Caco-2 (cell line): ENCODE results near the gene POLDIP3. TPM values are rescaled to one million over a fixed set of nuclear protein-coding genes. Genes with fewer than 3 reads are reported as not detected.
"Not testable (repeated sequence)": the region's sequence is repeated elsewhere in the genome, so short reads cannot be mapped to it uniquely, and the experiment has no call there.

Experiments used
- BruUV-seq: library from RNA; stranded (reverse); fragments of 400-500 nt; replicated peaks from 2 replicates; lab custom pipeline; 2021; lab: Mats Ljungman, UMichigan
- CTCF ChIA-PET: fragments of 300-600 bp; sonication (Branson Sonifier 250); formaldehyde crosslinking; loops from one replicate; lab custom pipeline; 2022; ENCODE audit warnings: antibody characterized with exemption; lab: Charles Lee
- POLR2A ChIA-PET: fragments of 300-600 bp; sonication (Branson Sonifier 250); formaldehyde crosslinking; loops from one replicate; lab custom pipeline; 2022; ENCODE audit warnings: antibody characterized with exemption; lab: Charles Lee
- DNase-seq, 2 experiments: peaks; one replicate each; pipeline versions ENCODE4 v3.0.0 to v3.0.0-alpha.2; 2020 to 2022
- H3K27me3 ChIP-seq: replicated peaks from 2 replicates; pipeline ENCODE4 v1.6.0; 2011; ENCODE audit warnings: low read length; ENCODE audit not compliant: control insufficient read depth, insufficient read depth
- H3K36me3 ChIP-seq: 2 replicates; pipeline ENCODE4 v1.5.1; 2011; ENCODE audit warnings: low read length; ENCODE audit not compliant: control insufficient read depth, insufficient read depth
- H3K4me1 ChIP-seq: fragments of 250-450 bp; sonication (Bioruptor Pico); 2 replicates; pipeline ENCODE4 v1.5.1; 2020; ENCODE audit warnings: mild to moderate bottlenecking
- H3K4me3 ChIP-seq: 2 replicates; pipeline ENCODE4 v1.5.1; 2011; ENCODE audit warnings: low read depth, mild to moderate bottlenecking, control low read depth, low read length
- H3K9me3 ChIP-seq: fragments of 250-450 bp; sonication (Bioruptor Pico); 2 replicates; pipeline ENCODE4 v1.5.1; 2020; ENCODE audit warnings: mild to moderate bottlenecking, moderate library complexity
- H3K27ac Mint-ChIP-seq: one replicate; pipeline ENCODE4 v1.8.0; 2022; ENCODE audit warnings: mixed read lengths; ENCODE audit not compliant: unreplicated experiment
- H3K27me3 Mint-ChIP-seq: one replicate; pipeline ENCODE4 v1.8.0; 2022; ENCODE audit warnings: mixed read lengths; ENCODE audit not compliant: insufficient read depth, unreplicated experiment
- H3K36me3 Mint-ChIP-seq: one replicate; pipeline ENCODE4 v1.8.0; 2022; ENCODE audit warnings: mild to moderate bottlenecking, mixed read lengths; ENCODE audit not compliant: insufficient read depth, unreplicated experiment
- H3K4me1 Mint-ChIP-seq: one replicate; pipeline ENCODE4 v1.8.0; 2022; ENCODE audit warnings: low read depth, mixed read lengths; ENCODE audit not compliant: unreplicated experiment
- H3K4me3 Mint-ChIP-seq: one replicate; pipeline ENCODE4 v1.8.0; 2022; ENCODE audit warnings: mild to moderate bottlenecking, moderate library complexity, mixed read lengths; ENCODE audit not compliant: unreplicated experiment
- H3K9me3 Mint-ChIP-seq: one replicate; pipeline ENCODE4 v1.8.0; 2022; ENCODE audit warnings: mixed read lengths; ENCODE audit not compliant: unreplicated experiment
- intact Hi-C: fragments of 100-400 bp; cut with micrococcal nuclease; formaldehyde crosslinking; loops from one replicate; pipeline ENCODE4 v1.10.0; 2022; ENCODE audit not compliant: unreplicated experiment
- total RNA-seq: library from RNA; stranded (reverse); gene quantifications from 2 replicates; pipeline ENCODE4 v1.2.3, GENCODE V29; 2022
- TF ChIP-seq, protein P1 (sequence below), 2 experiments: fragments of 200-600 bp in 1 of 2; IDR thresholded peaks; 1 replicate in 1 of 2; 2 replicates in 1 of 2; pipeline versions ENCODE4 v1.5.1 to v1.8.0; 2011 to 2022; ENCODE audit warnings: antibody characterized with exemption in 1 of 2, control low read depth in 1 of 2, inconsistent platforms in 1 of 2, low read depth in 1 of 2, low read length in 1 of 2, mild to moderate bottlenecking in 1 of 2, moderate library complexity in 1 of 2; ENCODE audit not compliant: insufficient read depth in 1 of 2, severe bottlenecking in 1 of 2, unreplicated experiment in 1 of 2

Gene POLDIP3
- total RNA-seq, 1 experiment from 2014 or later = 70.8 TPM

GRCh38 chr22:42570580-42570979 is 44.1 kb downstream of the POLDIP3 start:
- peaks cover 55% of the 10 kb centered on the region for H3K36me3 Mint-ChIP-seq
- H3K4me3 Mint-ChIP-seq, H3K9me3 ChIP-seq, H3K27me3 Mint-ChIP-seq, CTCF ChIA-PET, H3K36me3 ChIP-seq, BruUV-seq, H3K27me3 ChIP-seq, POLR2A ChIA-PET, DNase-seq, H3K4me3 ChIP-seq, H3K27ac Mint-ChIP-seq, H3K9me3 Mint-ChIP-seq, H3K4me1 ChIP-seq, H3K4me1 Mint-ChIP-seq, intact Hi-C loops: not testable (repeated sequence)

DNA sequence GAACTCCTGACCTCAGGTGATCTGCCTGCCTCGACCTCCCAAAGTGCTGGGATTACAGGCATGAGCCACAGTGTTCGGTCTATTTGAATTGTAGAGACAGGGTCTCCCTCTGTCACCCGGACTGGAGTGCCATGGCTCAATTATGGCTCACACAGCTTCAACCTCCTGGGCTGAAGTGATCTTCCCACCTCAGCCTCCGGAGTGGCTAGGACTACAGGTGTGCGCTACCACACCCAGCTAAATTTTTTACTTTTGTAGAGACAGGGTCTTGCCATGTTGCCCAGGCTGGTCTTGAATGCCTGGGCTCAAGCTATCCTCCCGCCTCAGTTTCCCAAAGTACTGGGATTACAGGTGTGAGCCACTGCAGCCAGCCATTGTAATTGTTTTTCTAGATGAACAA is 46.7 kb downstream of the POLDIP3 start:
- peaks cover 40% of the 10 kb centered on the region for H3K36me3 Mint-ChIP-seq
- BruUV-seq, DNase-seq, H3K4me1 Mint-ChIP-seq, H3K27ac Mint-ChIP-seq, H3K27me3 Mint-ChIP-seq, H3K4me1 ChIP-seq, H3K4me3 Mint-ChIP-seq, H3K36me3 ChIP-seq, intact Hi-C loops, H3K9me3 ChIP-seq, H3K4me3 ChIP-seq, H3K27me3 ChIP-seq, H3K9me3 Mint-ChIP-seq: not testable (repeated sequence)
- ChIA-PET CTCF (interaction anchor here (1.1 kb wide), 1 partner anchor 30 kb away, joined by 10 read pairs; no protein-coding TSS in a partner anchor), POLR2A (interaction anchor here (0.6 kb wide), 1 partner anchor 53 kb away, joined by 3 read pairs; no protein-coding TSS in a partner anchor)

- Mint-ChIP-seq H3K27me3 (no peaks in the 10 kb centered on the region), H3K9me3 (no peaks in the 10 kb centered on the region), H3K27ac (no peak overlapping the region), H3K36me3 (peaks cover 28% of the 10 kb centered on the region), H3K4me3 (no peak overlapping the region), H3K4me1 (peaks cover 12% of the 10 kb centered on the region)
- no TSS peak for BruUV-seq
- TF ChIP-seq, protein P1, sequence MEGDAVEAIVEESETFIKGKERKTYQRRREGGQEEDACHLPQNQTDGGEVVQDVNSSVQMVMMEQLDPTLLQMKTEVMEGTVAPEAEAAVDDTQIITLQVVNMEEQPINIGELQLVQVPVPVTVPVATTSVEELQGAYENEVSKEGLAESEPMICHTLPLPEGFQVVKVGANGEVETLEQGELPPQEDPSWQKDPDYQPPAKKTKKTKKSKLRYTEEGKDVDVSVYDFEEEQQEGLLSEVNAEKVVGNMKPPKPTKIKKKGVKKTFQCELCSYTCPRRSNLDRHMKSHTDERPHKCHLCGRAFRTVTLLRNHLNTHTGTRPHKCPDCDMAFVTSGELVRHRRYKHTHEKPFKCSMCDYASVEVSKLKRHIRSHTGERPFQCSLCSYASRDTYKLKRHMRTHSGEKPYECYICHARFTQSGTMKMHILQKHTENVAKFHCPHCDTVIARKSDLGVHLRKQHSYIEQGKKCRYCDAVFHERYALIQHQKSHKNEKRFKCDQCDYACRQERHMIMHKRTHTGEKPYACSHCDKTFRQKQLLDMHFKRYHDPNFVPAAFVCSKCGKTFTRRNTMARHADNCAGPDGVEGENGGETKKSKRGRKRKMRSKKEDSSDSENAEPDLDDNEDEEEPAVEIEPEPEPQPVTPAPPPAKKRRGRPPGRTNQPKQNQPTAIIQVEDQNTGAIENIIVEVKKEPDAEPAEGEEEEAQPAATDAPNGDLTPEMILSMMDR (IDR thresholded peaks at IDR 0.05; ENCODE audit: insufficient read depth in 1 of 2, low read depth in 1 of 2, low read length in 1 of 2, severe bottlenecking in 1 of 2, unreplicated experiment in 1 of 2) = no peak
- Histone ChIP-seq H3K27me3 (no peaks in the 10 kb centered on the region), H3K4me1 (peaks cover 14% of the 10 kb centered on the region; the same call in 1 of the 2 replicates), H3K4me3 (no peak overlapping the region), H3K36me3 (no peaks in the 10 kb centered on the region), H3K9me3 (no peaks in the 10 kb centered on the region)
- intact Hi-C loops = no loop called here
- DNase-seq = no peak
- ChIA-PET POLR2A (interaction anchor here (1.0 kb wide), 1 partner anchor 48 kb away, joined by 4 read pairs; the partner anchor contains the start of gene POLDIP3), CTCF (no interaction called here)
Observed at GRCh38 chr22:42565956-42566355, 48.7 kb downstream of the POLDIP3 start.

DNA sequence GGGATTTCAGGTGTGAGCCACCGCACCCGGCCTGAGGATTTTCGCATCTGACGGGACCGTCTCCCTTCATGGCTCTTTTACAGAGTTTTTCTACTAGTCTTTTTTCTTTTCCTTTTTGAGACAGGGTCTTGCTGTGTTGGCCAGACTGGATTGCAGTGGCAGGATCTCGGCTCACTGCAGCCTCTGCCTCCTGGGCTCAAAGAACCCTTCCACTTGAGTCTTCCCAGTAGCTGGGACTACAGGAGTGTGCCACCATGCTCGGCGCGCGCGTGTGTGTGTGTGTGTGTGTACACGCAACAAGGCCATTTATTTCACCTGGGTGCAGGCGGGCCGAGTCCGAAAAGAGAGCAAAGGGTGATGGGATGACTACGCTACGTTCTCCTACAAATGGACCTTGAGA is 50.0 kb downstream of the POLDIP3 start:
- POLR2A ChIA-PET = no interaction called here

DNA sequence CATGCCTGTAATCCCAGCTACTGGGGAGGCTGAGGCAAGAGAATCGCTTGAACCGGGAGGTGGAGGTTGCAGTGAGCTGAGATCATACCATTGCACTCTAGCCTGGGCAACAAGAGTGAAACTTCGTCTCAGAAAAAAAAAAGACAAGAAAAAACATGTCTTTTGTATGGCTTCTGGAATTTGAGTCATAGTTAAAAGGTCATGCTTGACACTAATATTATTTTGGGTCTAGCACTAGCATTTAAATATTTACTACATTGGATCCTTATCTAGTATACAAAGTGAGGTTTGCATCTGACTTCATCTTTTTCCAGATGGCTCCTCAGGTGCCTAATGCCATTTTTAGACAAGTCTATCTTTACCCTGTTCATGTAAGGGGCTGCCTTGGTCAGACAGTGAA is 50.7 kb downstream of the POLDIP3 start:
- H3K27me3 ChIP-seq, DNase-seq, BruUV-seq, POLR2A ChIA-PET, intact Hi-C loops, CTCF ChIA-PET, H3K4me3 Mint-ChIP-seq, H3K9me3 Mint-ChIP-seq, H3K36me3 ChIP-seq, H3K27ac Mint-ChIP-seq, H3K4me3 ChIP-seq, H3K9me3 ChIP-seq, H3K27me3 Mint-ChIP-seq: not testable (repeated sequence)
- H3K4me1 ChIP-seq = peaks cover 14% of the 10 kb centered on the region; the same call in 1 of the 2 replicates
- Mint-ChIP-seq H3K4me1 (peaks cover 16% of the 10 kb centered on the region), H3K36me3 (peaks cover 15% of the 10 kb centered on the region)

More for the DNA sequence above, 50.0 kb downstream of the POLDIP3 start:
- no peak overlapping the region for H3K4me3 Mint-ChIP-seq
- H3K9me3 ChIP-seq = no peaks in the 10 kb centered on the region
- TF ChIP-seq, protein P1 (IDR thresholded peaks at IDR 0.05; ENCODE audit: insufficient read depth in 1 of 2, low read depth in 1 of 2, low read length in 1 of 2, severe bottlenecking in 1 of 2, unreplicated experiment in 1 of 2) = no peak
- peaks cover 19% of the 10 kb centered on the region for H3K36me3 Mint-ChIP-seq
- no peak overlapping the region for H3K27ac Mint-ChIP-seq
- no peaks in the 10 kb centered on the region for H3K27me3 Mint-ChIP-seq
- intact Hi-C loops = no loop called here
- peaks cover 16% of the 10 kb centered on the region for H3K4me1 Mint-ChIP-seq
- H3K4me3 ChIP-seq = no peak overlapping the region
- H3K27me3 ChIP-seq = no peaks in the 10 kb centered on the region
- no peaks in the 10 kb centered on the region for H3K36me3 ChIP-seq
- no peak for DNase-seq
- peaks cover 14% of the 10 kb centered on the region; the same call in 1 of the 2 replicates for H3K4me1 ChIP-seq
- no peaks in the 10 kb centered on the region for H3K9me3 Mint-ChIP-seq
- CTCF ChIA-PET = no interaction called here
- BruUV-seq = no TSS peak
